Activated T-cell treated with anti-CD3 and anti-CD28 coated beads, Interleukin-2, amount 50 U/mL, for 72 hours (primary cell): ENCODE data around the gene ANXA8. TPM values are rescaled to one million over a fixed set of nuclear protein-coding genes. Genes with fewer than 3 reads are reported as not detected.
A peak's percentile ranks its signal among the peaks of the same experiment; 100 is the strongest.
"Not testable (repeated sequence)": the region's sequence is repeated elsewhere in the genome, so short reads cannot be mapped to it uniquely, and the experiment has no call there.

Experiments
- ATAC-seq, 2 donors: fragments of 150-1000 bp; cut with Tn5 transposase; replicated peaks in 1 of 2; 2 replicates each; pipeline ENCODE4 v1.10.0; 2021; ENCODE audit warnings: moderate library complexity in 2 of 2, mild to moderate bottlenecking in 1 of 2
- DNase-seq, 2 donors: peaks; one replicate each; pipeline ENCODE4 v3.0.0; 2021 to 2022; ENCODE audit warnings: mixed read lengths in 1 of 2
- H3K27ac Mint-ChIP-seq: one replicate; pipeline ENCODE4 v1.8.0; 2022; ENCODE audit warnings: mild to moderate bottlenecking, moderate library complexity, mixed read lengths
- H3K27me3 Mint-ChIP-seq: one replicate; pipeline ENCODE4 v1.8.0; 2022; ENCODE audit warnings: low read depth, mixed read lengths
- H3K36me3 Mint-ChIP-seq, 2 donors: one replicate each; pipeline ENCODE4 v1.8.0; 2022; ENCODE audit warnings: mixed read lengths in 2 of 2, mild to moderate bottlenecking in 1 of 2; ENCODE audit not compliant: insufficient read depth in 2 of 2
- H3K4me1 Mint-ChIP-seq: one replicate; pipeline ENCODE4 v1.8.0; 2022; ENCODE audit warnings: low read depth, mixed read lengths
- H3K4me3 Mint-ChIP-seq, 2 donors: one replicate each; pipeline ENCODE4 v1.8.0; 2022; ENCODE audit warnings: mild to moderate bottlenecking in 2 of 2, mixed read lengths in 2 of 2, moderate library complexity in 2 of 2
- H3K9me3 Mint-ChIP-seq, 2 donors: one replicate each; pipeline ENCODE4 v1.8.0; 2022; ENCODE audit warnings: mixed read lengths in 2 of 2
- total RNA-seq, 2 donors: library from RNA; stranded (reverse); gene quantifications; one replicate each; pipeline ENCODE4 v1.2.3, GENCODE V29; 2022

The ANXA8 gene, protein sequence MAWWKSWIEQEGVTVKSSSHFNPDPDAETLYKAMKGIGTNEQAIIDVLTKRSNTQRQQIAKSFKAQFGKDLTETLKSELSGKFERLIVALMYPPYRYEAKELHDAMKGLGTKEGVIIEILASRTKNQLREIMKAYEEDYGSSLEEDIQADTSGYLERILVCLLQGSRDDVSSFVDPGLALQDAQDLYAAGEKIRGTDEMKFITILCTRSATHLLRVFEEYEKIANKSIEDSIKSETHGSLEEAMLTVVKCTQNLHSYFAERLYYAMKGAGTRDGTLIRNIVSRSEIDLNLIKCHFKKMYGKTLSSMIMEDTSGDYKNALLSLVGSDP
- total RNA-seq: not detected

- H3K9me3 Mint-ChIP-seq, H3K4me1 Mint-ChIP-seq, H3K36me3 Mint-ChIP-seq, H3K27ac Mint-ChIP-seq, ATAC-seq, H3K27me3 Mint-ChIP-seq, H3K4me3 Mint-ChIP-seq, DNase-seq: not testable (repeated sequence)
These were observed at the start of gene ANXA8 for GRCh38 chr10:47483923-47484322. ANXA8 (minus strand) TSS chr10:47484115; CDS start chr10:47483933, 182 bp downstream.

DNA sequence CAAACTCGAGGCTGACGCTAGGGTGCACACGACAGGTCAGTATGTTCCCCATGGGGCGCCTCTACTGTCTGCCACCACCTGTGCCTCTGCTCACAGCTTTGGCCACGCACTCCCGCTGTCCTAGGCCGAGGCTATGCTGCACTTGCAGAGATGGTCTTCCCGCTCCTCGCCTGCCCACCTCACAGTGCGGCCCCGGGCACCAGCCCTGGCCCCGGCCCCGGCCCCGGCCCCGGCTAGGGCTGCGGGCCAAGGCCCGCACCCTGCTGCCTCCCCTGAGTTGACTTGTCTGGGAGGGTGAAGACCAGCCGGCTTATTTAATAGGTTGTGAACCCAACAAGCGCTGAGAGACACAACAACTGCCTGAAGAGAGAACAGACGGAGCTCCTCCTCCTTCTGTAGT, 39.6 kb upstream of the ANXA8 start, which contains the start of gene AGAP9:
AGAP9 (minus strand) TSS at position 164 of the 400 bp plus-strand sequence; CDS start at position 52, 112 bp downstream.
- H3K4me1 Mint-ChIP-seq, H3K4me3 Mint-ChIP-seq, H3K27ac Mint-ChIP-seq, ATAC-seq, H3K9me3 Mint-ChIP-seq, H3K36me3 Mint-ChIP-seq, H3K27me3 Mint-ChIP-seq, DNase-seq: not testable (repeated sequence)

- not testable (repeated sequence) for H3K9me3 Mint-ChIP-seq, ATAC-seq, H3K27me3 Mint-ChIP-seq, H3K27ac Mint-ChIP-seq, H3K4me3 Mint-ChIP-seq, H3K4me1 Mint-ChIP-seq, DNase-seq, H3K36me3 Mint-ChIP-seq
These were observed 18.4 kb upstream of the ANXA8 start for GRCh38 chr10:47502313-47502712.

- not testable (repeated sequence) for H3K4me1 Mint-ChIP-seq, H3K27me3 Mint-ChIP-seq, H3K9me3 Mint-ChIP-seq, H3K36me3 Mint-ChIP-seq, H3K4me3 Mint-ChIP-seq, H3K27ac Mint-ChIP-seq, DNase-seq, ATAC-seq
These were observed 10.3 kb upstream of the ANXA8 start for GRCh38 chr10:47494226-47494625.

DNA sequence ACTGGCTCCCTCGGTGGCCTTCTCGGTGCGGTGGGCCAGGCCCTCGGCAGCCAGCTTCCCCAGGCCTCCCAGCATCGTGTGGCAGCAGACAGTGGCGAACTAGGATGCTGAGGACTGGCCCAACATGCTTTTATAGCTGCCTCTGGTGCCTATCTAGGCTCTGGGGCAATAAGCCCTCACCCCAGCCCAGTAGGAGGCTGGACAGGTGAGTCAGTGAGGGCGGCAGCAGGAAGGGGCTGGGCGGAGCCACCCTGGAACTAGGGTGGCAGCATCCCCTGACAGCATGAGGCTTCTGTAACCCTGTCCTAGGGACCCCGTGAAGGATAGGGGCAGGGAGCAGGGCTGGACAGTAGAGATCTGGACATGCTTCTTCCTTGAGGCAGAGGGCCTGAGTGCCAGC, 7.7 kb upstream of the ANXA8 start, which contains the start of gene FAM25G:
FAM25G (minus strand) TSS at position 101 of the 400 bp plus-strand sequence; CDS start at position 75, 26 bp downstream.
- not testable (repeated sequence) for ATAC-seq, H3K27ac Mint-ChIP-seq

DNA sequence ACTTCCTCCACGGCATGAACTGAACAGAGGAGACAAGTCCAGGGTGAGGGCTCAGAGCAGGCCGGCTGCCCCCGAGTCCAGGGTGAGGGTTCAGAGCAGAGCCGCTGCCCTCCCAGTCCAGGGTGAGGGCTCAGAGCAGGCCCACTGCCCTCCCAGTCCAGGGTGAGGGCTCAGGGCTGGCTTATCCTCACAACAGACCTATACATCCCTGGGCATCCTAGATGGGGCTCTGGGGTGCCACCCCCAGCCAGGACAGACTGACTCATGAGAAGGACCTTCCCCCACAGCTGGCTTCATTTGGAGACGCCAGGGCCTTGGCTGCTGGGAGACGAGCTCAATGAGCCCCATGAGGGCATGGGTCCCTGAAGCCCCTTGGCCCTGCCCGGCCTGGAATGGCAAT, 5.7 kb upstream of the ANXA8 start:
- ATAC-seq, H3K9me3 Mint-ChIP-seq, H3K4me1 Mint-ChIP-seq, H3K27me3 Mint-ChIP-seq, DNase-seq, H3K27ac Mint-ChIP-seq, H3K4me3 Mint-ChIP-seq, H3K36me3 Mint-ChIP-seq: not testable (repeated sequence)

More for the DNA sequence above, 7.7 kb upstream of the ANXA8 start, which contains the start of gene FAM25G:
- not testable (repeated sequence) for H3K27me3 Mint-ChIP-seq, H3K4me3 Mint-ChIP-seq, H3K4me1 Mint-ChIP-seq, DNase-seq, H3K9me3 Mint-ChIP-seq, H3K36me3 Mint-ChIP-seq

GRCh38 chr10:47485943-47486342, 2.0 kb upstream of the ANXA8 start:
- peak; percentile 34 to 62 for ATAC-seq
- not testable (repeated sequence) for H3K4me1 Mint-ChIP-seq, H3K27ac Mint-ChIP-seq, H3K9me3 Mint-ChIP-seq, H3K4me3 Mint-ChIP-seq, H3K27me3 Mint-ChIP-seq, H3K36me3 Mint-ChIP-seq
- peak in 1 of 2 donors; percentile 11 for DNase-seq

GRCh38 chr10:47484786-47485185, 871 bp upstream of the ANXA8 start:
- H3K36me3 Mint-ChIP-seq, ATAC-seq, H3K4me1 Mint-ChIP-seq, H3K27me3 Mint-ChIP-seq, H3K27ac Mint-ChIP-seq, H3K9me3 Mint-ChIP-seq, H3K4me3 Mint-ChIP-seq, DNase-seq: not testable (repeated sequence)

- H3K4me3 Mint-ChIP-seq, H3K9me3 Mint-ChIP-seq, H3K27ac Mint-ChIP-seq, ATAC-seq, H3K4me1 Mint-ChIP-seq, H3K36me3 Mint-ChIP-seq, DNase-seq, H3K27me3 Mint-ChIP-seq: not testable (repeated sequence)
These were observed 1.5 kb downstream of the ANXA8 start for GRCh38 chr10:47482367-47482766.

- not testable (repeated sequence) for H3K27me3 Mint-ChIP-seq, H3K4me1 Mint-ChIP-seq, H3K27ac Mint-ChIP-seq, H3K36me3 Mint-ChIP-seq, H3K9me3 Mint-ChIP-seq, H3K4me3 Mint-ChIP-seq, DNase-seq
- ATAC-seq: peak in 1 of 2 donors; percentile 28
These were observed 2.1 kb downstream of the ANXA8 start for GRCh38 chr10:47481768-47482181.

DNA sequence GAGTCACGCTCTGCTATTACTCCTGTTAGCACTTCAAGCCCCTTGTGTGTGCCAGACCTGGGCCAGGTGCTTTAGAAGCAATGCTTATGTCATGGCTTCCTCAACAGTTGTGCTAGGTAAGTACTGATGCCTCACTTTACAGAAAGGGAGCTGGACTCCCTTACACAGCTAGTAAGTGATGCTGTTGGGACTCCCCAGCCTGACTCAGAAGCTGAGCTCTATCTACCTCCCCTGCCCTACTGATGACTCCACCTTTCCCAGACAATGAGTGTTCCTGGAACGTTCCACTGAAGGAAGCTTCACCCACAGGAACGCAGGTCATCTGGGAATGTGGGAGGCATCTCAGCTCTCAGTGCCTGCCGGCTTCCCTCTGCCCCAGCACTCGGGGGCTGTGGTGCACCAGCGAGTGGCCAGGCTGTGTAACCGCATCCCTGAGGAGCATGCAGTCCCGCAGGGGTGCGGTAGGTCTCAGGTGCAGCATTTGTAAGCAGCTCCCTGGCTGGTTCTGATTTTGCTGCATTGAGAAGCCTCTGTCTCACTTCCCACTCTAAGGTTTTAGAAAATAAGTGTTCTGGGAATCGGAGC, 2.6 kb downstream of the ANXA8 start:
- not testable (repeated sequence) for H3K27me3 Mint-ChIP-seq, DNase-seq, H3K9me3 Mint-ChIP-seq, H3K36me3 Mint-ChIP-seq, H3K4me1 Mint-ChIP-seq, H3K27ac Mint-ChIP-seq, H3K4me3 Mint-ChIP-seq
- ATAC-seq: peak; percentile 88 to 94

DNA sequence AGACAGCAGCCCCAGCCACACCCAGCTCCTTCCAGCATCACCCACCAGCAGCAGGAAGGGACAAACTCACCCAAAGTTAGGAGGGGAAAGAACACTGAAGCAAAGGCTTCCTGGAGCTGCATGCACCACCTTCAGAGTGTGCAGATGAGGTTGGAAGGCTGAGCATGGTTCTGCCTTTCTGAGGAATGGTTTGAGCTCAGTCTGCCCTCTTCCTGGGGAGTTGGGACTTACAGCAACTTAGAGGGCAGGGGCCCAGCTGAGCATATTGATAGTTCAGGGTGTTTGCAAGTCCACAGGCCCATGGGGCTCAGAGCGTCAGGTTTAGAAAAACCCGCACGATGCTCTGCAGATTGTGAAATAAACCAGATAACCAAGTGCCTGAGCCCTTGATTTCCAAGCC, 3.8 kb downstream of the ANXA8 start:
- not testable (repeated sequence) for H3K4me1 Mint-ChIP-seq, DNase-seq, ATAC-seq, H3K9me3 Mint-ChIP-seq, H3K27ac Mint-ChIP-seq, H3K27me3 Mint-ChIP-seq, H3K36me3 Mint-ChIP-seq, H3K4me3 Mint-ChIP-seq

DNA sequence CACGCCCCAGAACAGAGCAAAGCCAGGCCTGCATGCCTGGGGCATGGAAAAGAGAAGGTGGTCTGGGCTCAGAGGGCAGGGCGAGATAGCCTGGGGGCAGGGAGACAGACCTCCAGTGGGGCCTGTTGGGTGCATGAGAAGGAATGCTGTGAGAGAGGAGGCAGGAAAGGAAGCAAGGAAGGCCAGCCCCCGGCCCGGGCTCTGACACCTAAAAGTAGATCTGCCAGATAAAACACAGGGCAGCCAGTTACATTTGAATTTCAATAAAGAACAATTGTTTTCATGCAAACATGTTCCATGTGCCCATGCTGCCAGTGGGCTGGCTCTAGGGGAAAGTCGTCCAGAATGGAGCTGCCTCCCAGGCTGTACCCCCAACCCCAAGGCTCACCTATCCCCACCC, 5.8 kb downstream of the ANXA8 start:
- ATAC-seq, DNase-seq, H3K36me3 Mint-ChIP-seq, H3K27ac Mint-ChIP-seq, H3K4me1 Mint-ChIP-seq, H3K9me3 Mint-ChIP-seq, H3K27me3 Mint-ChIP-seq, H3K4me3 Mint-ChIP-seq: not testable (repeated sequence)
